Measurements from ENCODE around the gene UBFD1. TPM values are rescaled to one million over a fixed set of nuclear protein-coding genes. Genes with fewer than 3 reads are reported as not detected.
A peak's percentile ranks its signal among the peaks of the same experiment; 100 is the strongest.
"Not testable (repeated sequence)": the region's sequence is repeated elsewhere in the genome, so short reads cannot be mapped to it uniquely, and the experiment has no call there.

Gene UBFD1, protein sequence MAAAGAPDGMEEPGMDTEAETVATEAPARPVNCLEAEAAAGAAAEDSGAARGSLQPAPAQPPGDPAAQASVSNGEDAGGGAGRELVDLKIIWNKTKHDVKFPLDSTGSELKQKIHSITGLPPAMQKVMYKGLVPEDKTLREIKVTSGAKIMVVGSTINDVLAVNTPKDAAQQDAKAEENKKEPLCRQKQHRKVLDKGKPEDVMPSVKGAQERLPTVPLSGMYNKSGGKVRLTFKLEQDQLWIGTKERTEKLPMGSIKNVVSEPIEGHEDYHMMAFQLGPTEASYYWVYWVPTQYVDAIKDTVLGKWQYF
- 10 to 100 TPM; 60.4 to 62.7 TPM for total RNA-seq

DNA sequence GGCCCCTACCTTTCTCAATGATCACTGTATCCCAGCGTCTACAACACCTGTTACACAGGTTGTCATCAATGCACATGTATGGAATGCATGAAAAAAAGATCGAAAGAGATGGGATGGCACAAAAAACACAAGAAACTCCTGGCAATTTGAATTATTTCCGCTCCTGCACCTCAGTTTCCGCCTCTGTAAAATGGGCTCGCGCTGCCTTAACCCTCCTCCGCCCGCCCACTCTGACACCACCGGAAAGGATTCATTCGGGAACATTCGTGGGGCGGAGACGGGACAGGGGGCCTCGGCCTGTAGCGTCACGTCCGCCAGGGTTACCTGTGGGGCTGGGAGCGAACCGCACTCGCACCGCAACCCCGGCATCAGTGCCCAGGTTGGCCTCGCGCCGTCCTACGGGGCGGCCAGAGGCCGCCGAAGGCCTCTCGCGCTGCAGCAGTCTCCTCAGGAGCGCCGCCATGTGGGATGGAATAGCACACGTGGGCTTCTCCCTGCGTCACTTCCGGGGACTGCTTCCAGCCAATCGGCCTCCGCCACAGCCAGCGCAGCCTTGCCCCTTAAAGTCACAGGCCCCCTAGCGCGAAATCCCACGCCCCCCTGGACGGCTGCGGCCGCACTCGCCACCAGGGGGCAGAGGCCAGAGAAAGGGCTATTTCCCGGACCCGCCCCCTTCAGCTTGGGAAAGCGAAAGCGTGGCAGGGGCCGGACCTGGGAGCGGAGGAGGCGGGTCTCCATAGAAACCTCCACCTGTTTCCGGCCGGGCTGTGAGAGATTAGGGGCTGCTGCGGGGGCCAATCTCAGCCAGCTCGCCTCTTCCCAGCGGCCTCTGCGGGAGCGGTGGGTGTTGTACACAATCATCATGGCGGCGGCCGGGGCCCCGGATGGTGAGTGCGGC lies at the start of gene UBFD1, which contains the start of gene EARS2:
TSS of gene UBFD1 (plus strand) at position 847 of the 898 bp plus-strand sequence. CDS start at position 863, 16 bp downstream.
TSS of gene EARS2 (minus strand) at position 470 of the 898 bp plus-strand sequence. CDS start at position 463, 7 bp downstream.
- Mint-ChIP-seq H3K4me3 (peak within 1 kb of the TSS; percentile 93), H3K9me3 (peaks cover 1% of the 10 kb centered on the region), H3K36me3 (peaks cover 21% of the 10 kb centered on the region), H3K27ac (peak within 1 kb of the TSS; percentile 93), H3K4me1 (peaks cover 39% of the 10 kb centered on the region), H3K27me3 (no peaks in the 10 kb centered on the region)
- peak; percentile 100 for DNase-seq

DNA sequence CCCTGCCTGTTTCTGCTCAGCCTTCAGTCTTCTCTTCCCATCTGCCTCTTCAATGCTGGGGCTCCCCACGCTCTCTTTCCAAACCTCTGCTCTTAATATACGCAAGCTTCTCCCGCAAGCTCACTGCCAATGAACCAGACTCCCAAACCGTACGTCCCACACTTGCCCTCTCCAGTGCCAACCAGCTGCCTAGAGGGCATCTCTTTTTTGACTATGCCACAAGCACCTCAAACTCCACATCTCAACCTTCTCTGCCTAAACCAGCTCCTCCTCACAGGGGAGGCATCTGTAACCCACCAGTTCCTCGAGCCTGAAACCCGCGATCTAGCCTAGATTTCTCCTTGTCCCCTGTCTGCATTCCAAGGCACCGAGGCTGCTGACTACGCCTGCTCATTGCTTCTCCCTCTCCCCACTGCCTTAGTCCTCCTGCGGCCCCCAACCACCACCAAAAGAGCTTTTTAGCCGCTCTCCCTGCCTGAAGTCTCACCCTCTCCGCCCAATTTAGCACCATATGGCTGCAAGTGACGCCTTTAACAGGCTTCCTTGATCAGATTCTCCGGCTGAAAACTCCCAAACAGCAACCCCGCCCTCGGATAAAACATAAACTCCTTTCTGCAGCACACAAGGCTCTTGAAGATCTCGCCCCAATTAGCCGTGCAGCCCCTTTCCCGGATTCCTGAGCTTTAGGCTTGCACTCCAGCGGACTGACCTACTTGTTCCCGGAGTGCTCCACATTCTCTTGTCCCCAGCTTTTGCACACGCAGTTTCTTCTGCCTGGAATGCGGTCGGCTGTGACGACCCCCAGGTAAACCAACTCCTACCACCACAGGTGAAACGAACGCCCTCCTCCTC lies 48.7 kb upstream of the UBFD1 start:
- Mint-ChIP-seq H3K4me3 (peak overlapping the region; percentile 86), H3K27ac (peak overlapping the region; percentile 36), H3K36me3 (peaks cover 38% of the 10 kb centered on the region), H3K27me3 (no peaks in the 10 kb centered on the region), H3K9me3 (peaks cover 2% of the 10 kb centered on the region), H3K4me1 (peaks cover 36% of the 10 kb centered on the region)
- no peak for DNase-seq

DNA sequence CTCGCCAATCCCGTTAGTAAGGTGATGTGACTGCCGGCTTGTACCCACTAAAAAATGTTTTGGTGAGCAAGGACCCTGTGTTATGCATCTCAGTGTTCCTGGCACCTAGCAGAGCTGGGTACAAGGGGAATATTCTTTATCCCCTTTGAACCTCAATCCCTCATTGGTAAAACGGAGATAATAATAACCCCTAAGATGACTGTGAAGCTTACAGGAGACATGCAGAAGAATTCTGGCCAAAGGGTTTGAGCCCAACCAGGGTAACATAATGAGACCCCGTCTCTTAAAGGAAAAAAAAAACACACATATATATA lies 48.1 kb upstream of the UBFD1 start:
- peaks cover 44% of the 10 kb centered on the region for H3K36me3 Mint-ChIP-seq
- DNase-seq = no peak
- H3K4me3 Mint-ChIP-seq = peak overlapping the region; percentile 86
- peaks cover 2% of the 10 kb centered on the region for H3K9me3 Mint-ChIP-seq
- H3K27ac Mint-ChIP-seq = peak overlapping the region; percentile 89
- H3K27me3 Mint-ChIP-seq = no peaks in the 10 kb centered on the region
- peaks cover 37% of the 10 kb centered on the region for H3K4me1 Mint-ChIP-seq

GRCh38 chr16:23509782-23510163 lies 47.8 kb upstream of the UBFD1 start:
- peaks cover 2% of the 10 kb centered on the region for H3K9me3 Mint-ChIP-seq
- peak overlapping the region; percentile 89 for H3K27ac Mint-ChIP-seq
- peak overlapping the region; percentile 86 for H3K4me3 Mint-ChIP-seq
- peaks cover 37% of the 10 kb centered on the region for H3K4me1 Mint-ChIP-seq
- peaks cover 47% of the 10 kb centered on the region for H3K36me3 Mint-ChIP-seq
- no peaks in the 10 kb centered on the region for H3K27me3 Mint-ChIP-seq
- DNase-seq = peak; percentile 17

DNA sequence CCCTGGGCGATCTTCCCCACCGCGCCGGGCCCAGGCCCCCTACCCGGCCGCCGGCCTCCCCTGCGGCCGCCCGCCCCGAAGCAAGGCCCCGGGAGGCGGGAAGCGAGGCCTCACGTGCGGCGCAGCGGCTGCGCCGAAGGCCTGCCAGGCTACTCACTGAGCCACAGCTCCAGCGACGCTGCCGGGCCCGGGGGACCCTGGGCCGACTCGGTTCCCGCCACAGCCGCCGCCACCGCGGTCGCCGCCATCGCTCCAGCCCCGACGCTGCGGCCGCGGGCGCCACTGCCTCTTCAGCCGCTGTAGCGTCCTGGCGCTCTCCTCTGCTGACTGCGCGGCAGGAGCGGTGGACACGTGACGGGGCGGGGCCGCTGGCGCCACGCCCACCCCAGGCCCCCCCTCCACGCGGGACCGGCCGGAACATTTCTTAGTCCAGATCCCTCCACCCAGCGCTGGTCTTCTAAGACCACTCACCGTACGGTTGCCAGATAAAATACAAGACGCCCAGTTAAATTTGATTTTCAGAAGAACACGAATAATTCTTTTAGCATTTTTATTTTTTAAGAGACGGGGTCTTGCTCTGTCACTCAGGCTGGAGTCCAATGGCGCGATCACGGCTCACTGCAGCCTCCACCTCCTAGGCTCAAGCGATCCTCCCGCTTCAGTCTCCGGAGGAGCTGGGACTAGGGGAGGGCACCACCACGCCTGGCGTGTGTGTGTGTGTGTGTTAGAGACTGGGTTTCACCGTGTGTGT lies 47.2 kb upstream of the UBFD1 start, which contains the start of gene GGA2:
TSS of gene GGA2 (minus strand) at position 331 of the 751 bp plus-strand sequence. CDS start at position 248, 83 bp downstream.
- H3K4me1 Mint-ChIP-seq = peaks cover 37% of the 10 kb centered on the region
- peaks cover 51% of the 10 kb centered on the region for H3K36me3 Mint-ChIP-seq
- peak within 1 kb of the TSS; percentile 89 for H3K27ac Mint-ChIP-seq
- no peaks in the 10 kb centered on the region for H3K27me3 Mint-ChIP-seq
- peaks cover 2% of the 10 kb centered on the region for H3K9me3 Mint-ChIP-seq
- peak within 1 kb of the TSS; percentile 86 for H3K4me3 Mint-ChIP-seq
- peak; percentile 82 for DNase-seq

DNA sequence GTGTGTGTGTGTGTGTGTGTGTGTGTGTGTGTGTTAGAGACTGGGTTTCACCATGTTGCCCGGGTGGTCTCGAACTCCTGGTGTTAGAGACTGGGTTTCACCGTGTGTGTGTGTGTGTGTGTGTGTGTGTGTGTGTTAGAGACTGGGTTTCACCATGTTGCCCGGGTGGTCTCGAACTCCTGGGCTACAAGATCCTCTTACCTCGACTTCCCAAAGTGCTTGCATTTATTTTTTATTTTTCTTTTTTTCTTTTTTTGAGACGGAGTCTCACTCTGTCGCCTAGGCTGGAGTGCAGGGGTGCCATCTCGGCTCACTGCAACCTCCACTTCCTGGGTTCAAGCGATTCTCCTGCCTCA lies 46.6 kb upstream of the UBFD1 start:
- H3K36me3 Mint-ChIP-seq = peaks cover 55% of the 10 kb centered on the region
- DNase-seq, H3K27me3 Mint-ChIP-seq, H3K9me3 Mint-ChIP-seq: not testable (repeated sequence)
- H3K27ac Mint-ChIP-seq = peak overlapping the region; percentile 83
- peak overlapping the region; percentile 80 for H3K4me3 Mint-ChIP-seq
- H3K4me1 Mint-ChIP-seq = peaks cover 37% of the 10 kb centered on the region

GRCh38 chr16:23511731-23512130 lies 45.8 kb upstream of the UBFD1 start:
- Mint-ChIP-seq H3K27ac (no peak overlapping the region), H3K4me3 (peak overlapping the region; percentile 80), H3K27me3 (no peaks in the 10 kb centered on the region), H3K36me3 (peaks cover 53% of the 10 kb centered on the region), H3K9me3 (peaks cover 2% of the 10 kb centered on the region), H3K4me1 (peaks cover 37% of the 10 kb centered on the region)
- no peak for DNase-seq

- Mint-ChIP-seq H3K4me1 (peaks cover 35% of the 10 kb centered on the region), H3K27ac (no peak overlapping the region)
Measured at GRCh38 chr16:23512168-23512695, 45.3 kb upstream of the UBFD1 start.

DNA sequence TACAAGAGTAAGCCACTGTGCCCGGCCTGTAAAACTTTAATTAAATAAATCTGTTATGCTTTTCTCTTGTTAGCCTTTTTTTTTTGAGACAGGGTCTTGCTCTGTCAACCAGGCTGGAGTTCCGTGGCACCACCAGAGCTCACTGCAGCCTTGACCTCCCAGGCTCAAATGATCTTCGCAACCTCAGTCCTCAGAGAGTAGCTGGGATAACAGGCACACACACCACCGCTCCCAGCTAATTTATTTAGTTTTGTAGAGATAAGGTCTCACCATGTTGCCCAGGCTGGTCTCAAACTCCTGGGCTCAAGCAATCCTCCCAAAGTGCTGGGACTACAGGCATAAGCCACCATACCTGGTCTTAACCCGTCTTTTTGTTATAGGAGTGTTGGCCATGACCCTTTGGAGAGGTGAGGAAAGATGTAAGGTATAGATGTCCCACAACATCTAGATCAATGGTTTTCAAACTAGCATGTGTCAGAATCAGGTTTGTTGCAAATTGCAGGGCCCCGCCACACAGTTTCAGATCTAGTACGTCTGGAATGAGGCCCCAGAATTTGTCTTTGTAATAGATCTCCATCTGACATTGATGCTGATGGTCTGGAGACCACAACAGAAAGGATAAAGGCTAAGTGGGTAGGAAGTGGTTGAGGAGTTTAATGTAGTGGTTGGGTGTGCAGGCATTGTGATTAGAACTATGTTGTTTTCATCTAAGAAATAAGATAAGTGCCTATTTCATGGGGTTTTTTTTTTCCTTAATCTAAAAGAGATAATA lies 43.0 kb upstream of the UBFD1 start:
- no peaks in the 10 kb centered on the region for H3K9me3 Mint-ChIP-seq
- H3K36me3 Mint-ChIP-seq = peaks cover 41% of the 10 kb centered on the region
- peak overlapping the region; percentile 74 for H3K27ac Mint-ChIP-seq
- H3K4me3 Mint-ChIP-seq = no peak overlapping the region
- DNase-seq = peak; percentile 50
- peaks cover 25% of the 10 kb centered on the region for H3K4me1 Mint-ChIP-seq
- H3K27me3 Mint-ChIP-seq = no peaks in the 10 kb centered on the region

More at GRCh38 chr16:23512168-23512695, 45.3 kb upstream of the UBFD1 start:
- H3K4me3 Mint-ChIP-seq = no peak overlapping the region
- peaks cover 49% of the 10 kb centered on the region for H3K36me3 Mint-ChIP-seq
- H3K27me3 Mint-ChIP-seq = no peaks in the 10 kb centered on the region
- H3K9me3 Mint-ChIP-seq = peaks cover 2% of the 10 kb centered on the region
- no peak for DNase-seq

GRCh38 chr16:23515881-23516280 lies 41.6 kb upstream of the UBFD1 start:
- Mint-ChIP-seq H3K9me3 (no peaks in the 10 kb centered on the region), H3K27ac (no peak overlapping the region), H3K4me1 (peaks cover 25% of the 10 kb centered on the region), H3K27me3 (no peaks in the 10 kb centered on the region), H3K4me3 (no peak overlapping the region), H3K36me3 (peaks cover 40% of the 10 kb centered on the region)
- DNase-seq = no peak

- Mint-ChIP-seq H3K9me3 (no peaks in the 10 kb centered on the region), H3K27me3 (no peaks in the 10 kb centered on the region), H3K4me1 (peaks cover 25% of the 10 kb centered on the region), H3K27ac (peak overlapping the region; percentile 3), H3K4me3 (no peak overlapping the region), H3K36me3 (peaks cover 39% of the 10 kb centered on the region)
- no peak for DNase-seq
Measured at GRCh38 chr16:23516366-23517137, 41.0 kb upstream of the UBFD1 start.

DNA sequence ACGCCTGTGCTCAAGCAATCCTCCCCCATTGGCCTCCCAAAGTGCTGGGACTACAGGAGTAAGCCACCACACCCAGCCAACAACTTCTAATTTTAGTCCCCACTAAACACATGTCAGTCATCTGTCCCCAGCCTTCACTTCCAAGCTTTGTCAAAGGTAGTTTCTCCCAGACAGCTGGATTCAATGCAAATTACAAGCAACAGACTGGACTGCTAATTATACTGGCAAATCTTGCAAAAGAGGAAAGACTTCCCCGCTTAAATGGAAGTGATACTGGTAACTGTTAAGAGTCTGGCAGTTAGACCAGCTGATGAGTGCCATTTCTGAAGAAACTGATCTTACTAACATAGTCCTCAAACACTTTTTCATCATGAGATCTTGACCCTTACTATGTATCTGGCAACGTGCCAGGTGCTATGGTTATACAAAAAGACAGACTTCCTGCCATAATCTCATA lies 39.1 kb upstream of the UBFD1 start:
- Mint-ChIP-seq H3K9me3 (no peaks in the 10 kb centered on the region), H3K4me3 (no peak overlapping the region), H3K36me3 (peaks cover 46% of the 10 kb centered on the region), H3K4me1 (peaks cover 25% of the 10 kb centered on the region), H3K27ac (no peak overlapping the region), H3K27me3 (no peaks in the 10 kb centered on the region)
- DNase-seq = no peak

DNA sequence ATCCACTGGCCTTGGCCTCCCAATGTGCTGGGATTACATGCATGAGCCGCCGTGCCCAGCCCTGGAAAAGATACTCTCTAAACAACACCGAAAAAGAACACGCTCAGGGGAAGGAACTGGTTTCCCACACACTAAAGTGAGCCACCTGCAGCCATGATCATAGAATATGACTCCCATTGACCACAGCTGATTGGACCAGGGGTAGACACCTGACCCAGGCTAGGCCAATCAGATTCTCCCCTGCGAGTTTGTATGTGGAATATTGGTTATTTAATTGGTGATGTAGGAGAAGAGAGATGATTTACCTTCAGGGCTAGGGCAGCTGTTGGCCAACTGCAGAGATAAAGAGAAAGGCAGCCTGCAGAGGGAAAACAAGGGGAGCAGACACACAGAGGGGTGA lies 38.2 kb upstream of the UBFD1 start:
- DNase-seq = no peak
- Mint-ChIP-seq H3K4me3 (no peak overlapping the region), H3K9me3 (no peaks in the 10 kb centered on the region), H3K27me3 (no peaks in the 10 kb centered on the region), H3K27ac (no peak overlapping the region), H3K36me3 (peaks cover 46% of the 10 kb centered on the region), H3K4me1 (peaks cover 23% of the 10 kb centered on the region)
